GM23338 (cell line): ENCODE measurements around the gene SCFD1. TPM values are rescaled to one million over a fixed set of nuclear protein-coding genes. Genes with fewer than 3 reads are reported as not detected.

ENCODE experiments used
- ATAC-seq: fragments of 200-7000 bp; cut with Tn5 transposase; 3 replicates; pipeline ENCODE4 v1.9.1; 2020
- DNase-seq: peaks from one replicate; pipeline ENCODE4 v3.0.0-alpha.2; 2015; ENCODE audit warnings: low spot score
- H2AFZ ChIP-seq: fragments of 200-600 bp; sonication (generic); 2 replicates; pipeline ENCODE4 v1.8.0; 2016; ENCODE audit warnings: antibody characterized with exemption, mild to moderate bottlenecking, moderate library complexity
- H3F3A ChIP-seq: fragments of 200-600 bp; sonication (generic); replicated peaks from 2 replicates; pipeline ENCODE4 v1.8.0; 2017; ENCODE audit warnings: antibody characterized with exemption, mixed run types, low read depth
- H3K27ac ChIP-seq: fragments of 200-600 bp; sonication (generic); 2 replicates; pipeline ENCODE4 v1.6.1; 2016; ENCODE audit warnings: low read depth
- H3K27me3 ChIP-seq: fragments of 200-600 bp; sonication (generic); 2 replicates; pipeline ENCODE4 v1.8.0; 2016; ENCODE audit warnings: mild to moderate bottlenecking, mixed run types, moderate library complexity; ENCODE audit not compliant: insufficient read depth
- H3K36me3 ChIP-seq: fragments of 200-600 bp; sonication (generic); 2 replicates; pipeline ENCODE4 v1.8.0; 2016; ENCODE audit warnings: mild to moderate bottlenecking; ENCODE audit not compliant: insufficient read depth
- H3K4me1 ChIP-seq: fragments of 200-600 bp; sonication (generic); 2 replicates; pipeline ENCODE4 v1.8.0; 2016; ENCODE audit warnings: mild to moderate bottlenecking, moderate library complexity; ENCODE audit not compliant: insufficient read depth
- H3K4me2 ChIP-seq: fragments of 200-600 bp; sonication (generic); 2 replicates; pipeline ENCODE4 v1.7.1; 2017; ENCODE audit warnings: mixed run types
- H3K4me3 ChIP-seq: fragments of 200-600 bp; sonication (generic); 2 replicates; pipeline ENCODE4 v1.6.1; 2016; ENCODE audit warnings: mixed run types
- H3K79me2 ChIP-seq: fragments of 200-600 bp; sonication (generic); replicated peaks from 2 replicates; pipeline ENCODE4 v1.8.0; 2017; ENCODE audit warnings: mild to moderate bottlenecking; ENCODE audit not compliant: insufficient read depth
- H3K9me2 ChIP-seq: fragments of 200-600 bp; sonication (generic); 2 replicates; pipeline ENCODE4 v1.8.0; 2017; ENCODE audit not compliant: insufficient read depth
- H4K20me1 ChIP-seq: fragments of 200-600 bp; sonication (generic); replicated peaks from 2 replicates; pipeline ENCODE4 v1.8.0; 2017; ENCODE audit warnings: mild to moderate bottlenecking; ENCODE audit not compliant: insufficient read depth
- H3K27ac Mint-ChIP-seq: 2 replicates; pipeline ENCODE4 v1.8.0; 2020; ENCODE audit warnings: inconsistent platforms, mild to moderate bottlenecking, moderate library complexity, mixed read lengths
- H3K27me3 Mint-ChIP-seq: 3 replicates; pipeline ENCODE4 v1.8.0; 2022; ENCODE audit warnings: low read depth, mild to moderate bottlenecking, moderate library complexity, mixed read lengths, inconsistent platforms; ENCODE audit not compliant: insufficient read depth, poor library complexity
- H3K36me3 Mint-ChIP-seq: 3 replicates; pipeline ENCODE4 v1.8.0; 2021; ENCODE audit warnings: low read depth, mild to moderate bottlenecking, inconsistent platforms, moderate library complexity, mixed read lengths
- H3K4me1 Mint-ChIP-seq: 3 replicates; pipeline ENCODE4 v1.8.0; 2020; ENCODE audit warnings: mild to moderate bottlenecking, inconsistent platforms, mixed read lengths
- H3K4me3 Mint-ChIP-seq: 3 replicates; pipeline ENCODE4 v1.8.0; 2021; ENCODE audit warnings: moderate library complexity, mild to moderate bottlenecking, inconsistent platforms, mixed read lengths
- H3K9me3 Mint-ChIP-seq: 3 replicates; pipeline ENCODE4 v1.8.0; 2020; ENCODE audit warnings: moderate library complexity, mild to moderate bottlenecking, inconsistent platforms, mixed read lengths
- ETS1 ChIP-seq: IDR thresholded peaks from 2 replicates; pipeline ENCODE4 v1.6.1; 2016; ENCODE audit warnings: antibody characterized with exemption
- EZH2 ChIP-seq: fragments of 200-600 bp; sonication (generic); IDR thresholded peaks from one replicate; pipeline ENCODE4 v1.8.0; 2017; ENCODE audit warnings: antibody characterized with exemption, mild to moderate bottlenecking, low read depth; ENCODE audit not compliant: unreplicated experiment
- JUNB ChIP-seq: IDR thresholded peaks from one replicate; pipeline ENCODE4 v1.6.1; 2016; ENCODE audit warnings: antibody characterized with exemption; ENCODE audit not compliant: unreplicated experiment
- NANOG ChIP-seq: IDR thresholded peaks from 2 replicates; pipeline ENCODE4 v1.6.1; 2016; ENCODE audit warnings: antibody characterized with exemption, borderline replicate concordance
- POLR2AphosphoS5 ChIP-seq: IDR thresholded peaks from 2 replicates; pipeline ENCODE4 v1.6.1; 2016; ENCODE audit warnings: antibody characterized with exemption, low read depth
- STAT1 ChIP-seq: IDR thresholded peaks from one replicate; pipeline ENCODE4 v1.6.1; 2016; ENCODE audit warnings: antibody characterized with exemption; ENCODE audit not compliant: unreplicated experiment
- ZNF114 ChIP-seq: fragments of 250-450 bp; sonication (Bioruptor Pico); IDR thresholded peaks from 2 replicates; pipeline ENCODE4 v1.5.0; 2020; ENCODE audit warnings: mild to moderate bottlenecking, moderate library complexity
- ZNF331 ChIP-seq: fragments of 250-450 bp; sonication (Bioruptor Pico); IDR thresholded peaks from 2 replicates; pipeline ENCODE4 v1.5.0; 2020; ENCODE audit warnings: low read depth, mild to moderate bottlenecking, moderate library complexity
- polyA plus RNA-seq: library from polyadenylated mRNA; unstranded; fragments of >200 nt; fragmentation: Nextera tagmentation; extraction: Ambion mirVana; gene quantifications from 2 replicates; pipeline ENCODE4 v1.2.1, GENCODE V29; 2016
- total RNA-seq: library from RNA; depleted of rRNA; stranded (reverse); fragments of >200 nt; shearing (Covaris generic); gene quantifications from 2 replicates; pipeline ENCODE4 v1.2.3, GENCODE V29; 2014
- TF ChIP-seq, protein P1 (sequence below), 2 experiments: fragments of 200-600 bp in 1 of 2; sonication (generic) in 1 of 2; conservative IDR thresholded peaks; 2 replicates each; pipeline versions ENCODE4 v1.5.1 to v1.6.1; 2016 to 2017; ENCODE audit warnings: antibody characterized with exemption in 2 of 2, low read depth in 2 of 2, mild to moderate bottlenecking in 2 of 2, moderate library complexity in 1 of 2
- TF ChIP-seq, protein P2 (sequence below): IDR thresholded peaks from one replicate; pipeline ENCODE4 v1.6.1; 2018; ENCODE audit warnings: antibody characterized with exemption; ENCODE audit not compliant: unreplicated experiment

The SCFD1 gene
- total and polyA plus RNA-seq, 2 experiments from 2014 or later, result 77.6 to 110 TPM

GRCh38 chr14:30651937-30652336 is 29.8 kb downstream of the SCFD1 start:
- Mint-ChIP-seq H3K4me3 (no peak overlapping the region), H3K27ac (no peak overlapping the region), H3K9me3 (no peaks in the 10 kb centered on the region), H3K36me3 (peaks cover 29% of the 10 kb centered on the region), H3K27me3 (no peaks in the 10 kb centered on the region), H3K4me1 (no peaks in the 10 kb centered on the region)
- no peak overlapping the region for H2AFZ ChIP-seq
- peaks cover 6% of the 10 kb centered on the region for H3K79me2 ChIP-seq
- H3K36me3 ChIP-seq, result peaks cover 33% of the 10 kb centered on the region; the same call in 1 of the 2 replicates
- no peak overlapping the region for H3K4me2 ChIP-seq
- no peaks in the 10 kb centered on the region for H3F3A ChIP-seq
- H3K27me3 ChIP-seq, result no peaks in the 10 kb centered on the region
- ATAC-seq, result no peak
- H3K4me3 ChIP-seq, result no peak overlapping the region
- DNase-seq, result no peak
- TF ChIP-seq NANOG (no peak), ZNF331 (CRISPR knock-in tag) (no peak), POLR2AphosphoS5 (no peak)
- no peaks in the 10 kb centered on the region for H3K4me1 ChIP-seq
- H4K20me1 ChIP-seq, result no peaks in the 10 kb centered on the region
- H3K9me2 ChIP-seq, result no peaks in the 10 kb centered on the region
- no peak overlapping the region for H3K27ac ChIP-seq

GRCh38 chr14:30655124-30655523 is 33.0 kb downstream of the SCFD1 start:
- Histone ChIP-seq H3K9me2 (no peaks in the 10 kb centered on the region), H3F3A (no peaks in the 10 kb centered on the region), H3K4me3 (no peak overlapping the region), H2AFZ (no peak overlapping the region), H3K4me1 (no peaks in the 10 kb centered on the region), H4K20me1 (no peaks in the 10 kb centered on the region), H3K27ac (0 out of 2 replicates have a peak overlapping the region, but pooled peaks have one; percentile 55), H3K36me3 (peaks cover 32% of the 10 kb centered on the region; the same call in 1 of the 2 replicates), H3K27me3 (no peaks in the 10 kb centered on the region), H3K4me2 (no peak overlapping the region), H3K79me2 (no peaks in the 10 kb centered on the region)
- DNase-seq, result no peak
- no peaks in the 10 kb centered on the region for H3K4me1 Mint-ChIP-seq
- H3K27ac Mint-ChIP-seq, result no peak overlapping the region
- no peak overlapping the region for H3K4me3 Mint-ChIP-seq
- no peak for ATAC-seq
- H3K36me3 Mint-ChIP-seq, result peaks cover 26% of the 10 kb centered on the region
- H3K27me3 Mint-ChIP-seq, result no peaks in the 10 kb centered on the region
- no peaks in the 10 kb centered on the region for H3K9me3 Mint-ChIP-seq
- TF ChIP-seq ETS1, result no peak
- no peak for TF ChIP-seq ZNF114 (CRISPR knock-in tag)
- TF ChIP-seq EZH2, result no peak
- no peak for TF ChIP-seq POLR2AphosphoS5
- no peak for TF ChIP-seq ZNF331 (CRISPR knock-in tag)
- TF ChIP-seq NANOG, result no peak
- no peak for TF ChIP-seq JUNB
- TF ChIP-seq, protein P1, sequence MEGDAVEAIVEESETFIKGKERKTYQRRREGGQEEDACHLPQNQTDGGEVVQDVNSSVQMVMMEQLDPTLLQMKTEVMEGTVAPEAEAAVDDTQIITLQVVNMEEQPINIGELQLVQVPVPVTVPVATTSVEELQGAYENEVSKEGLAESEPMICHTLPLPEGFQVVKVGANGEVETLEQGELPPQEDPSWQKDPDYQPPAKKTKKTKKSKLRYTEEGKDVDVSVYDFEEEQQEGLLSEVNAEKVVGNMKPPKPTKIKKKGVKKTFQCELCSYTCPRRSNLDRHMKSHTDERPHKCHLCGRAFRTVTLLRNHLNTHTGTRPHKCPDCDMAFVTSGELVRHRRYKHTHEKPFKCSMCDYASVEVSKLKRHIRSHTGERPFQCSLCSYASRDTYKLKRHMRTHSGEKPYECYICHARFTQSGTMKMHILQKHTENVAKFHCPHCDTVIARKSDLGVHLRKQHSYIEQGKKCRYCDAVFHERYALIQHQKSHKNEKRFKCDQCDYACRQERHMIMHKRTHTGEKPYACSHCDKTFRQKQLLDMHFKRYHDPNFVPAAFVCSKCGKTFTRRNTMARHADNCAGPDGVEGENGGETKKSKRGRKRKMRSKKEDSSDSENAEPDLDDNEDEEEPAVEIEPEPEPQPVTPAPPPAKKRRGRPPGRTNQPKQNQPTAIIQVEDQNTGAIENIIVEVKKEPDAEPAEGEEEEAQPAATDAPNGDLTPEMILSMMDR (conservative IDR thresholded peaks at IDR 0.05; ENCODE audit: low read depth in 2 of 2), result no peak
- no peak for TF ChIP-seq STAT1
- TF ChIP-seq, protein P2, sequence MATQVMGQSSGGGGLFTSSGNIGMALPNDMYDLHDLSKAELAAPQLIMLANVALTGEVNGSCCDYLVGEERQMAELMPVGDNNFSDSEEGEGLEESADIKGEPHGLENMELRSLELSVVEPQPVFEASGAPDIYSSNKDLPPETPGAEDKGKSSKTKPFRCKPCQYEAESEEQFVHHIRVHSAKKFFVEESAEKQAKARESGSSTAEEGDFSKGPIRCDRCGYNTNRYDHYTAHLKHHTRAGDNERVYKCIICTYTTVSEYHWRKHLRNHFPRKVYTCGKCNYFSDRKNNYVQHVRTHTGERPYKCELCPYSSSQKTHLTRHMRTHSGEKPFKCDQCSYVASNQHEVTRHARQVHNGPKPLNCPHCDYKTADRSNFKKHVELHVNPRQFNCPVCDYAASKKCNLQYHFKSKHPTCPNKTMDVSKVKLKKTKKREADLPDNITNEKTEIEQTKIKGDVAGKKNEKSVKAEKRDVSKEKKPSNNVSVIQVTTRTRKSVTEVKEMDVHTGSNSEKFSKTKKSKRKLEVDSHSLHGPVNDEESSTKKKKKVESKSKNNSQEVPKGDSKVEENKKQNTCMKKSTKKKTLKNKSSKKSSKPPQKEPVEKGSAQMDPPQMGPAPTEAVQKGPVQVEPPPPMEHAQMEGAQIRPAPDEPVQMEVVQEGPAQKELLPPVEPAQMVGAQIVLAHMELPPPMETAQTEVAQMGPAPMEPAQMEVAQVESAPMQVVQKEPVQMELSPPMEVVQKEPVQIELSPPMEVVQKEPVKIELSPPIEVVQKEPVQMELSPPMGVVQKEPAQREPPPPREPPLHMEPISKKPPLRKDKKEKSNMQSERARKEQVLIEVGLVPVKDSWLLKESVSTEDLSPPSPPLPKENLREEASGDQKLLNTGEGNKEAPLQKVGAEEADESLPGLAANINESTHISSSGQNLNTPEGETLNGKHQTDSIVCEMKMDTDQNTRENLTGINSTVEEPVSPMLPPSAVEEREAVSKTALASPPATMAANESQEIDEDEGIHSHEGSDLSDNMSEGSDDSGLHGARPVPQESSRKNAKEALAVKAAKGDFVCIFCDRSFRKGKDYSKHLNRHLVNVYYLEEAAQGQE, result no peak
